ENCODE measurements around the gene MRC2.

- TF ChIP-seq POLR2A (IDR thresholded peaks at IDR 0.05) (no peak), CTCF (IDR thresholded peaks at IDR 0.05) (no peak), EP300 (IDR thresholded peaks at IDR 0.05) (no peak)
These were observed 1.6 kb upstream of the MRC2 start for GRCh38 chr17:62625870-62626200.

All from gastroesophageal sphincter (tissue), 3 donors.